Spleen (tissue), 11 donors: Measurements from ENCODE around the gene MKNK1. TPM values are rescaled to one million over a fixed set of nuclear protein-coding genes. Genes with fewer than 3 reads are reported as not detected.

ENCODE experiments used
- DNase-seq: peaks from one replicate; pipeline ENCODE4 v3.0.0-alpha.2; 2020
- H3K27ac ChIP-seq, 8 donors: fragments of 200-600 bp; sonication (generic) in 7 of 8; 1 replicate in 4 of 8; 2 replicates in 4 of 8; pipeline versions ENCODE4 v1.5.0 to v1.8.0; 2016 to 2021; ENCODE audit warnings: inconsistent platforms in 4 of 8, mild to moderate bottlenecking in 4 of 8, moderate library complexity in 1 of 8
- H3K27me3 ChIP-seq, 7 donors: fragments of 200-600 bp; sonication (generic) in 6 of 7; replicated peaks in 1 of 7; 1 replicate in 4 of 7; 2 replicates in 3 of 7; pipeline versions ENCODE4 v1.5.0 to v1.8.0; 2016 to 2021; ENCODE audit warnings: inconsistent platforms in 3 of 7, mild to moderate bottlenecking in 1 of 7
- H3K36me3 ChIP-seq, 6 donors: fragments of 200-600 bp; sonication (generic) in 5 of 6; 1 replicate in 4 of 6; 2 replicates in 2 of 6; pipeline versions ENCODE4 v1.5.0 to v1.8.0; 2016 to 2021; ENCODE audit warnings: inconsistent platforms in 2 of 6
- H3K4me1 ChIP-seq, 6 donors: fragments of 200-600 bp; sonication (generic) in 5 of 6; 1 replicate in 3 of 6; 2 replicates in 3 of 6; pipeline versions ENCODE4 v1.5.0 to v1.8.0; 2016 to 2021; ENCODE audit warnings: inconsistent platforms in 3 of 6
- H3K4me3 ChIP-seq, 8 donors: fragments of 200-600 bp; sonication (generic) in 7 of 8; 1 replicate in 4 of 8; 2 replicates in 4 of 8; pipeline versions ENCODE4 v1.5.0 to v1.8.0; 2016 to 2021; ENCODE audit warnings: inconsistent platforms in 4 of 8, mild to moderate bottlenecking in 4 of 8, moderate library complexity in 2 of 8
- H3K9me3 ChIP-seq, 8 donors: fragments of 200-600 bp; sonication (generic) in 7 of 8; 1 replicate in 4 of 8; 2 replicates in 4 of 8; pipeline versions ENCODE4 v1.5.0 to v1.8.0; 2016 to 2021; ENCODE audit warnings: inconsistent platforms in 4 of 8
- CTCF ChIP-seq, 11 experiments: fragments of 200-600 bp in 7 of 11; fragments of 450-650 bp in 4 of 11; sonication (generic) in 4 of 11; IDR thresholded peaks in 8 of 11; conservative IDR thresholded peaks in 3 of 11; 1 replicate in 7 of 11; 2 replicates in 4 of 11; pipeline versions ENCODE4 v1.4.0 to v1.8.0; 2016 to 2021; ENCODE audit warnings: antibody characterized with exemption in 11 of 11, inconsistent platforms in 4 of 11, mild to moderate bottlenecking in 1 of 11
- POLR2A ChIP-seq, 3 donors: fragments of 450-650 bp; IDR thresholded peaks; one replicate each; pipeline ENCODE4 v1.5.1; 2017; ENCODE audit warnings: antibody characterized with exemption in 3 of 3, mild to moderate bottlenecking in 1 of 3
- POLR2AphosphoS5 ChIP-seq, 3 donors: sonication (generic); formaldehyde crosslinking; IDR thresholded peaks; one replicate each; pipeline ENCODE4 v1.5.1; 2017; ENCODE audit warnings: antibody characterized with exemption in 3 of 3
- WGBS, 5 donors: extraction: QIAGEN DNeasy Blood & Tissue Kit in 3 of 5; methylation state at CpG; one replicate each; pipeline versions ENCODE4 v1.1.5 to v1.1.7; 2013 to 2018; 5-methylcytosine and 5-hydroxymethylcytosine counted together
- intact Hi-C: fragments of 100-400 bp; cut with DNase I; formaldehyde crosslinking; loops from one replicate; pipeline ENCODE4 v1.15.0; 2023; ENCODE audit warnings: low total_unique reads
- polyA plus RNA-seq, 3 donors: library from polyadenylated mRNA; stranded (reverse); fragments of 200-250 nt; gene quantifications; one replicate each; pipeline ENCODE4 v1.2.1, GENCODE V29; 2013
- total RNA-seq, 7 donors: library from RNA; depleted of rRNA in 3 of 7; stranded (reverse); fragments of >200 nt in 3 of 7; fragmentation: NEBNext Ultra II Directional in 4 of 7; extraction: Animal tissue kit (Norgen Biotek cat#: 25700) in 4 of 7; gene quantifications; one replicate each; pipeline versions ENCODE4 v1.1.0 to v1.2.1, GENCODE V29; 2016 to 2021
- donor health status: healthy with polysubstance abuse.
- donor health status: DM: no; HTN: no; CAD: no; lungs with moderate emphysema.
- donor health status: DM: no; HTN: no; CAD: no.
- donor health status: Bipolar disorder and iron deficiency.
- donor health status: healthy.
- donor health status: DM: no; HTN: no; CAD: no.
- donor health status: DM: yes; HTN: yes; CAD: no.

MKNK1 gene
- total and polyA plus RNA-seq, 10 donors, result 19.2 to 169 (median 91.1) TPM

DNA sequence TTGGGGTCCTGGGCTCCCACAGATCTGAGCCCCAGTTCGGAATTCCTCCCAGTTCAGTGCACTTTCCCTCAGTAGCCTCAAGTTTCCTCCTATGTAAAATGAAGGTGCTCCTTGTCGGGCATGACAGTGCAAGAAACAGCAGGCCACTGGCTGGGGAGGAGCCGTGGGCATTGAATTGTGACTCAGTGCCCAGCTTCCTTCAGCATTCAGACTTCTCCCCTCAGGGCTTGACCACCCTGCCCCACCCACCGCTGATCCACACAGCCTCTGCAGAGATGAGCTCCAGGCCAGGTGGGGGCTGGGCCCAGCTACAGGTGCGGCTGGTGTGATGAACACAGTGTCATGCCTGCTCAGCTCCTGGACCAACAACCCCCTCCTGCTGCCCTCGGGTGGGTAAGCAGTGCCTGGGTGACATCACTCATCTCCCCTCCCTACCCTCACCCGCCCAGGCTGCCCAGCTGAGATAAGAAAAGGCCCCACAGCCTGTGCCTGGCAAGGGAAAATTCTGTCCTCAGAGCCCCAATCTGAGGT, 7.7 kb upstream of the MKNK1 start:
- intact Hi-C loops, result no loop called here
- peaks cover 0 to 61% (median 37%) of the 10 kb centered on the region in 6 donors for H3K36me3 ChIP-seq
- H3K4me3 ChIP-seq, result no peak overlapping the region
- DNase-seq, result no peak
- no peaks in the 10 kb centered on the region for H3K27me3 ChIP-seq
- peak overlapping the region in 2 of 8 donors; percentile 24 to 30 for H3K27ac ChIP-seq
- H3K9me3 ChIP-seq, result no peaks in the 10 kb centered on the region
- peaks cover 44 to 62% (median 54%) of the 10 kb centered on the region in 6 donors for H3K4me1 ChIP-seq
- 71 to 91% (median 82%) methylated on average over 4 to 7 of the region's 7 CpGs for WGBS, 5 donors
- TF ChIP-seq POLR2A (IDR thresholded peaks at IDR 0.05), result no peak
- TF ChIP-seq POLR2AphosphoS5 (IDR thresholded peaks at IDR 0.05), result no peak
- TF ChIP-seq CTCF (IDR thresholded peaks at IDR 0.05 in 8 of 11, conservative IDR thresholded peaks at IDR 0.05 in 3 of 11), result no peak

GRCh38 chr1:46607345-46608130, 3.5 kb upstream of the MKNK1 start:
- intact Hi-C loops, result no loop called here

DNA sequence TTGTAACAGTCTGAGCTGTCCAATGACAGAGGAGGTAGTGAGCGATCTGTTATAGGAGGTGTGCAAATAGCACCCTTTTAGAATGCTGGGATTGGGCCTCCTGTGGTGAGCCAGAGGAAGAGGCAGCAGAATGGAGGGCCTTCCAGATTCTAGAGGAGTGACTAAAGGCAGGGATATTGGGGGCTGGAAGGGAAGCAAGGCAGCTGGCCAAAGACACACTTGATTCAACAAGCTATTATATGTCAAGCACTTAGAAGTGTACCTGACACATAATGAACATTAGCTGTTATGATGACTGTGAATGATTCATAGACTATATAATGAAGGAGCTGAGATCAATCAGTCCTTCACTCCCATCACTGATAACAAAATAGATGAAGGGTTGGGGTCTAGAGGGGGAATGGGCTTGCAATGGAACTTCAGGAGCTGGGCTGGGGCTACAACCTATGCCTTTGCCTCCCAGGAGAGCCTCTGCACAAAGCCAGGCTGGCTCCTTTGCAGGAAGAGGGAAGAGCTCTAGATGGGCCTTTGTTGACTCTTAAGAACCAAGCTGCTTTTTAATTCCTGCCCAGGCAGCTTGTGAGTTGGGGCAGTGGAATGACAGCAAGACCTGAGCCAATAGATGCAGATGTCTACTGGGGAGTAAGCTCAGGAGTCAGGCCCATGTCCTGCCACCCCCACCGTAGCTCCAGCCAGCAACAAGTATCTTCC, 2.3 kb upstream of the MKNK1 start:
- no peak overlapping the region for H3K4me3 ChIP-seq
- TF ChIP-seq POLR2A (IDR thresholded peaks at IDR 0.05), result no peak
- TF ChIP-seq CTCF (IDR thresholded peaks at IDR 0.05 in 8 of 11, conservative IDR thresholded peaks at IDR 0.05 in 3 of 11), result no peak
- TF ChIP-seq POLR2AphosphoS5 (IDR thresholded peaks at IDR 0.05), result no peak
- H3K4me1 ChIP-seq, result peaks cover 19 to 59% (median 39%) of the 10 kb centered on the region in 6 donors
- DNase-seq, result no peak
- intact Hi-C loops, result no loop called here
- H3K27ac ChIP-seq, result no peak overlapping the region
- H3K36me3 ChIP-seq, result peaks cover 0 to 46% (median 31%) of the 10 kb centered on the region in 6 donors
- 92 to 100% (median 97%) methylated on average over 2 of the region's 2 CpGs for WGBS, 5 donors
- H3K27me3 ChIP-seq, result no peaks in the 10 kb centered on the region
- H3K9me3 ChIP-seq, result no peaks in the 10 kb centered on the region

More at GRCh38 chr1:46607345-46608130, 3.5 kb upstream of the MKNK1 start:
- H3K27ac ChIP-seq, result no peak overlapping the region
- peaks cover 0 to 57% (median 34%) of the 10 kb centered on the region in 6 donors for H3K36me3 ChIP-seq
- H3K4me3 ChIP-seq, result no peak overlapping the region
- 93 to 96% (median 95%) methylated on average over 7 of the region's 7 CpGs for WGBS, 5 donors
- no peak for DNase-seq
- peaks cover 30 to 59% (median 42%) of the 10 kb centered on the region in 6 donors for H3K4me1 ChIP-seq
- no peaks in the 10 kb centered on the region for H3K9me3 ChIP-seq
- no peaks in the 10 kb centered on the region for H3K27me3 ChIP-seq
- TF ChIP-seq CTCF (IDR thresholded peaks at IDR 0.05 in 8 of 11, conservative IDR thresholded peaks at IDR 0.05 in 3 of 11) (no peak), POLR2AphosphoS5 (IDR thresholded peaks at IDR 0.05) (no peak), POLR2A (IDR thresholded peaks at IDR 0.05) (no peak)
